AG10803 (cell line): ENCODE results near the gene POFUT2.

Experiments
- DNase-seq: peaks from one replicate; pipeline ENCODE4 v3.0.0; 2010; ENCODE audit warnings: low read depth
- H3K4me3 ChIP-seq: 2 replicates; pipeline ENCODE4 v1.5.1; 2011; ENCODE audit warnings: mild to moderate bottlenecking, low read length, control low read depth
- CTCF ChIP-seq: conservative IDR thresholded peaks from 2 replicates; pipeline ENCODE4 v1.5.1; 2011; ENCODE audit warnings: mild to moderate bottlenecking, low read length, control low read depth, inconsistent platforms

The POFUT2 gene

DNA sequence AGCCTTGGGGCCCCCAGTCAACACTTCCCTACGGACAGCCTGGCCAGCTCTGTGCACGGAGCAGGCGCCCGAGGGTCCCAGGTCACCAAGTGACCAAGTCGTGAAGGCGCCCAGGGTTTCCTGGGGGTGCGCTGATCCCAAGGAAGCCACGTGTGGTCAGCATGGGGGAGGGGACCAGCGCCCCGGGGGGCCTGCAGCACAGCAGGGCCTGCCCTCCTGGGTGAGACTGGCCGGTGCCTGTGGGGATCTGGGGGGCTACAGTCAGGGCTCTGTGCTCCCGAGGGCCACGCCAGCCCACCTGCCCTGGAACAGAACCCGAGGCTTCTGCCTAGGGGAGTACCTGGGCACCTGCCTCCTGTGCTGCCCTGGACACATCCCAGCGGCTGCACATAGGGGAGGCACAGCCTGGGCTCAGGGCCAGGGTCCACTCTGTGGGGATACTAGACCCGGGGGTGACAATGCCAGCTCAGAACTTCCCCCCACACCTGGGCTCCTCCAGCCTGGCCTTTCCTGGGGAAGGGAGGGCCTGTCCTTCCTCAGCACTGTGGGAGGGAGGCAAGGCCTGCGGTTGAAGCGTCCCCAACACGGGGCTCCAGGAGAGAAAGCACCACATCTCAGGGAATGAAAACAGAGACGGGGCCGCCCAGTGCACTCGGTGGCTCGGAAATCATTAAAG, 6.2 kb upstream of the POFUT2 start:
- no peak overlapping the region for H3K4me3 ChIP-seq
- no peak for TF ChIP-seq CTCF
- peak; percentile 13 for DNase-seq

- peak; percentile 48 for DNase-seq
- TF ChIP-seq CTCF = no peak
- H3K4me3 ChIP-seq = no peak overlapping the region
Measured at GRCh38 chr21:45293220-45293725, 5.6 kb upstream of the POFUT2 start.

DNA sequence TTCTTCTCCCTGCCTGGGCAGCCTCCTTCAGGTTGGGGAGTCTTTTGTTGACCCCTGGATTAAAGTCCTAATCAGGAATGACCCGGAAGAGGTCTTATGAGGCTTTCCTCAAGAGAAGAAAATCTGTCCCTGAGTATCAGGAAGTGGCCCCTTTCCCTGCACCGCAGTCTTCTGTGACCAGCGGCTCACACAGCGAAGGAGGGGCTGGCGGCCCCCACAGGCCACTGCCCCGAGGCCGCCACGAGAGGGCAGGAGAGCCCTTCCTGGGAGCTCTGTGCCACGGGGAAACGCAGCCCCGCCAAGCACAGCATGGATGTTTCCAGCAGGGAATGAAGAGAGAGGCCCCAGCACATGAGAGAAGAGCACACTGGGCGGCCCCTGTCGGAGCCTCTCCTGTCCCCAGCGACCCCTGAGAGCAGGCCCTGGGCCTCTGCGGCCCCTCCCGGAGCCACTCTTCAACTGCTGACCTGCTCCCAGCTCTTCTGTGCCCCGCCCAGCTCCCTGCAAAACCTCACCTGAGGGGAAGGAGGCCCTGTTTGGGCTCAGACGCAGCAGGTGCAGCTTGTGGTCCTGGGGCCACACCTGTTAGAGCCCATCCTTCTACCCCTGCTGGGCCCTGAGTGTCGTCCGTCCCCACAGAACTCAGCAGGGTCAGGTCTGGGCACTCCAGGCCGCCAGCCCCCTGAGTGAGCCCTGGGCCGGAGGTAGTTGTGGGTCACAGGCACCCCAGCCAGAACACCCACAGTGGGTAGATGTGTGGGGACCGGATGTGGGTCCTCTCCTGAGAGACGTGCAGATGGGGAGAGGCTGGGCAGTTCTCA, 4.9 kb upstream of the POFUT2 start:
- peak; percentile 89 for TF ChIP-seq CTCF
- no peak overlapping the region for H3K4me3 ChIP-seq
- peak; percentile 81 for DNase-seq

- no peak overlapping the region for H3K4me3 ChIP-seq
- TF ChIP-seq CTCF = no peak
- DNase-seq = no peak
Measured at GRCh38 chr21:45291613-45292398, 4.1 kb upstream of the POFUT2 start.

- no peak overlapping the region for H3K4me3 ChIP-seq
- no peak for TF ChIP-seq CTCF
- peak; percentile 64 for DNase-seq
Measured at GRCh38 chr21:45290948-45291612, 3.4 kb upstream of the POFUT2 start.

DNA sequence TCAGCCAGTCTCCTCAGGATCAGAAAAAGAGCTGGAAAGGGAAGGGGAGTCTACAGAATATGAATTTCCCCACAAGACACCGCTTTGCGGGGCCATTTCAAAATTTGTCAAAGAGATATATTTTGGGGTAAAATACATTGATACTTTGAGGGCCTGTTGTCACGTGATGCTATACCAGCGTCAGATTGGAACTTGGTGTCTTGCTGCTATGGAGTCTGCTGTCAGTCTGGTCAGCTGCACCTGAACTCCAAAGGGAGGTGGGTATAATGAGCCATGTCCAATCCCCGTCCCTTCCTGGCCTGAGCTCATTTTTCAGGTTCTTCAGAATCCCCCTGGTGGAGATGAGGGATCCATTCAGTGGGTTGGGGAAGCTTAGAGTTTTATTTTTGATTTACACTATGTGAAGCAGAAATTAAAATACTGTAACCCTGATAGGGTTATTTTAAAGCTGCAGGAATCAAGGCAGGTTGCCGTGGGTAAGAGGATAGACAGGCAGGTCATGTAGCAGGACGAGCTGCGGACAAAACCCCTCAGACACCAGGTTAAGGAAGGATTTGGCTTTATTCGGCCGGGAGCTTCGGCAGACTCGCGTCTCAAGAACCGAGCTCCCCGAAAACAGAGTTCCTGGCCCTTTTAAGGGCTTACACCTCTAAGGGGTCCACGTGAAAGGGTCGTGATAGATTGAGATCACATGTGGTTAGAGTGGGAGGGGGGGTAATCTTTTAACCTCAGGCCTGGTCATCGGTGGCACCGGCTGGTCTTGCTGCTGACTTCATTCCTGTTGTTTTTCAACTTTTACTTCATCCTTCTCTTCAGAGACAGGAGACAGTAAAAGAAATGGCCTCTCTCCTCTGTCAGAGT, 2.2 kb upstream of the POFUT2 start:
- TF ChIP-seq CTCF = peak; percentile 41
- no peak overlapping the region for H3K4me3 ChIP-seq
- peak; percentile 11 for DNase-seq
